Pancreas (tissue), 10 donors: Measurements from ENCODE around the gene EPOP. TPM values are rescaled to one million over a fixed set of nuclear protein-coding genes. Genes with fewer than 3 reads are reported as not detected.

ENCODE experiments used
- ATAC-seq, 4 donors: fragments of 200-7000 bp; cut with Tn5 transposase; one replicate each; pipeline versions ENCODE4 v1.8.0 to v1.9.1; 2020; ENCODE audit warnings: mild to moderate bottlenecking in 4 of 4, moderate library complexity in 4 of 4
- DNase-seq, 6 donors: peaks; one replicate each; pipeline ENCODE4 v3.0.0-alpha.2; 2020
- FAIRE-seq: peaks from 2 replicates; lab custom pipeline; 2012; peaks lifted over from hg19 to GRCh38; lab: Jason Lieb, UNC
- H3K27ac ChIP-seq, 4 donors: fragments of 200-600 bp; sonication (generic); 1 replicate in 3 of 4; 2 replicates in 1 of 4; pipeline versions ENCODE4 v1.5.0 to v1.8.0; 2020
- H3K27me3 ChIP-seq, 4 donors: fragments of 200-600 bp; one replicate each; pipeline ENCODE4 v1.8.0; 2021
- H3K36me3 ChIP-seq, 3 donors: fragments of 200-600 bp; sonication (generic) in 1 of 3; one replicate each; pipeline versions ENCODE4 v1.5.0 to v1.8.0; 2020 to 2021
- H3K4me1 ChIP-seq, 3 donors: fragments of 200-600 bp; one replicate each; pipeline ENCODE4 v1.8.0; 2021
- H3K4me3 ChIP-seq, 4 donors: fragments of 200-600 bp; sonication (generic) in 2 of 4; one replicate each; pipeline versions ENCODE4 v1.5.0 to v1.8.0; 2020 to 2021
- H3K9me3 ChIP-seq, 4 donors: fragments of 200-600 bp; one replicate each; pipeline ENCODE4 v1.8.0; 2021
- WGBS, 2 donors: extraction: QIAGEN DNeasy Blood & Tissue Kit; methylation state at CpG; one replicate each; pipeline ENCODE4 v1.1.7; 2013; 5-methylcytosine and 5-hydroxymethylcytosine counted together
- intact Hi-C, 3 donors: fragments of 100-400 bp; cut with DNase I; formaldehyde crosslinking; loops; one replicate each; pipeline versions ENCODE4 v1.11.1 to v1.14.2; 2022
- polyA plus RNA-seq, 2 donors: library from polyadenylated mRNA; stranded (reverse); fragments of 200-250 nt; gene quantifications; one replicate each; pipeline ENCODE4 v1.2.3, GENCODE V29; 2013
- total RNA-seq, 6 donors: library from RNA; stranded (reverse); fragmentation: NEBNext Ultra II Directional in 4 of 6; extraction: Animal tissue kit (Norgen Biotek cat#: 25700) in 4 of 6; gene quantifications; one replicate each; pipeline versions ENCODE4 v1.2.1 to v1.2.4, GENCODE V29; 2021 to 2023
- TF ChIP-seq, protein P1 (sequence below), 4 donors: fragments of 200-600 bp; sonication (generic) in 3 of 4; IDR thresholded peaks; one replicate each; pipeline versions ENCODE4 v1.5.0 to v1.8.0; 2021; ENCODE audit warnings: antibody characterized with exemption in 4 of 4
- donor health status: healthy with polysubstance abuse.
- donor health status: DM: no; HTN: no; CAD: no; lungs with moderate emphysema.
- donor health status: DM: no; HTN: no; CAD: no.
- donor health status: control.
- donor health status: control.
- donor health status: Bipolar disorder and iron deficiency.
- donor health status: DM: yes; HTN: yes; CAD: no.
- donor health status: DM: no; HTN: no; CAD: no.
- donor health status: DM: no; HTN: no; CAD: no.
- donor health status: DM: yes; HTN: yes; CAD: no.

The EPOP gene
- total and polyA plus RNA-seq, 8 donors: 0.49 to 4.3 (median 2.8) TPM

DNA sequence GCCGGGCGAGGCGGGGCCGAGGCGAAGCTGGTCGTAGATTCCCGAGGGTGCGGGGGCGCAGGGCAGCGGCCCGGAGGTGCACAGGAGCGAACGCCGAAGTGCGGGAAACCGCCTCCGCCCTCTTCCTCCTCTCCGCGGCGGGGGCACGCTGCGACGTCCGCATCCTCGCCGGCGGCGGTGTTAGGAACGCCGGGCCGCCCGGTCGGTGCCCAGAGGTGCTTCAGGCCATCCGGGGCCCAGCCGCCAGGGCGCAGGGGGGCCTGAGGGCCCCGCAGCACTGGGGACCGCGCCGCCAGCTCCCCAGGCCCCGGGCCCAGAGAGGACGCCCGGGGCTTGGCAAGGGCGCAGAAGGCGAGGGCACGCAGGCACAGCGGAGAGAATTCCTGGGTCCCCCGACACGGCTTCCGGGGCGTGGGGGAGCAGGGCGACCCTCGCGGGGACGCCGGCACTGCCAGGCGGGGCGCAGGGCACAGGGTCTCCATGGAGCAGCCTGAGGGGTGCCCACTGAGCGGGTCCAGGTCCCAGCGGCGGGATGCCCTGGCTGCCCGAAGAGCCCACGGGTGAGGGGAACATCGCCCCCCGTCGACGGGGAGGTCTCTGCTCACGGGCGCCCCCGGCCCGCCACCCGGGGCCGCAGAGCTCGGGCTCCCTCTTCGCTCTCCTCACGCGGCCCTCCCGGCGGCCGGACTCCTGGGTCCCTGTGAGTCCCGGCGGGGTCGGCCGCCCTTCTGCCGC is 576 bp downstream of the EPOP start:
- FAIRE-seq (no peak), DNase-seq (peak in 5 of 6 donors; percentile 35 to 82 (median 55)), ATAC-seq (peak; percentile 16 to 47 (median 34))
- intact Hi-C loops: no loop called here
- Histone ChIP-seq H3K9me3 (no peaks in the 10 kb centered on the region), H3K36me3 (no peaks in the 10 kb centered on the region), H3K4me3 (peak overlapping the region; percentile 49 to 73 (median 60)), H3K4me1 (peaks cover 0 to 4% (median 3%) of the 10 kb centered on the region in 3 donors), H3K27me3 (no peaks in the 10 kb centered on the region), H3K27ac (peak overlapping the region; percentile 29 to 63 (median 58))
- TF ChIP-seq, protein P1, sequence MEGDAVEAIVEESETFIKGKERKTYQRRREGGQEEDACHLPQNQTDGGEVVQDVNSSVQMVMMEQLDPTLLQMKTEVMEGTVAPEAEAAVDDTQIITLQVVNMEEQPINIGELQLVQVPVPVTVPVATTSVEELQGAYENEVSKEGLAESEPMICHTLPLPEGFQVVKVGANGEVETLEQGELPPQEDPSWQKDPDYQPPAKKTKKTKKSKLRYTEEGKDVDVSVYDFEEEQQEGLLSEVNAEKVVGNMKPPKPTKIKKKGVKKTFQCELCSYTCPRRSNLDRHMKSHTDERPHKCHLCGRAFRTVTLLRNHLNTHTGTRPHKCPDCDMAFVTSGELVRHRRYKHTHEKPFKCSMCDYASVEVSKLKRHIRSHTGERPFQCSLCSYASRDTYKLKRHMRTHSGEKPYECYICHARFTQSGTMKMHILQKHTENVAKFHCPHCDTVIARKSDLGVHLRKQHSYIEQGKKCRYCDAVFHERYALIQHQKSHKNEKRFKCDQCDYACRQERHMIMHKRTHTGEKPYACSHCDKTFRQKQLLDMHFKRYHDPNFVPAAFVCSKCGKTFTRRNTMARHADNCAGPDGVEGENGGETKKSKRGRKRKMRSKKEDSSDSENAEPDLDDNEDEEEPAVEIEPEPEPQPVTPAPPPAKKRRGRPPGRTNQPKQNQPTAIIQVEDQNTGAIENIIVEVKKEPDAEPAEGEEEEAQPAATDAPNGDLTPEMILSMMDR (IDR thresholded peaks at IDR 0.05): no peak
- WGBS, 2 donors: 1 to 2% methylated on average over 49 to 85 of the region's 85 CpGs

- DNase-seq (peak in 3 of 6 donors; percentile 28 to 68 (median 52)), ATAC-seq (peak; percentile 5 to 36 (median 14)), FAIRE-seq (no peak)
- H3K4me3 ChIP-seq: peak overlapping the region; percentile 49 to 73 (median 60)
- TF ChIP-seq, protein P1 (IDR thresholded peaks at IDR 0.05): no peak
- H3K27me3 ChIP-seq: no peaks in the 10 kb centered on the region
- 1 to 2% methylated on average over 29 to 41 of the region's 41 CpGs for WGBS, 2 donors
- no peaks in the 10 kb centered on the region for H3K9me3 ChIP-seq
- peaks cover 0 to 4% (median 3%) of the 10 kb centered on the region in 3 donors for H3K4me1 ChIP-seq
- intact Hi-C loops: no loop called here
- H3K27ac ChIP-seq: no peak overlapping the region
- no peaks in the 10 kb centered on the region for H3K36me3 ChIP-seq
Observed at GRCh38 chr17:38673707-38674013, 1.1 kb downstream of the EPOP start.

GRCh38 chr17:38672788-38673706 is 1.7 kb downstream of the EPOP start:
- Histone ChIP-seq H3K36me3 (no peaks in the 10 kb centered on the region), H3K9me3 (no peaks in the 10 kb centered on the region), H3K27ac (no peak overlapping the region), H3K27me3 (no peaks in the 10 kb centered on the region), H3K4me3 (peak overlapping the region; percentile 49 to 73 (median 60)), H3K4me1 (peaks cover 0 to 4% (median 3%) of the 10 kb centered on the region in 3 donors)
- WGBS, 2 donors: 24 to 25% methylated on average over 46 of the region's 46 CpGs
- intact Hi-C loops: no loop called here
- DNase-seq: peak in 3 of 6 donors; percentile 29 to 45 (median 33)
- FAIRE-seq: no peak
- TF ChIP-seq, protein P1 (IDR thresholded peaks at IDR 0.05): no peak
- ATAC-seq: no peak

GRCh38 chr17:38671939-38672720 is 2.6 kb downstream of the EPOP start:
- ATAC-seq: no peak
- TF ChIP-seq, protein P1 (IDR thresholded peaks at IDR 0.05): no peak
- 79 to 84% methylated on average over 12 of the region's 12 CpGs for WGBS, 2 donors
- Histone ChIP-seq H3K27ac (no peak overlapping the region), H3K4me3 (no peak overlapping the region), H3K9me3 (no peaks in the 10 kb centered on the region), H3K4me1 (peaks cover 0 to 4% (median under 1%) of the 10 kb centered on the region in 3 donors), H3K27me3 (no peaks in the 10 kb centered on the region), H3K36me3 (no peaks in the 10 kb centered on the region)
- intact Hi-C loops: no loop called here
- FAIRE-seq: no peak
- DNase-seq: no peak
